ENCODE results near the gene KCNQ1.

The KCNQ1 gene

GRCh38 chr11:2558861-2559526 lies 114.2 kb downstream of the KCNQ1 start:
- H3K9ac ChIP-seq (ENCODE audit: low read depth, low read length, poor library complexity, severe bottlenecking): peak overlapping the region; percentile 56
- no peaks in the 10 kb centered on the region for H3K36me3 ChIP-seq (ENCODE audit: insufficient read depth, low read length)
- no peaks in the 10 kb centered on the region for H3K9me2 ChIP-seq (replicated peaks; ENCODE audit: low read depth, low read length)
- peak overlapping the region; percentile 37 for H3K4me2 ChIP-seq (ENCODE audit: low read depth, low read length, poor library complexity, severe bottlenecking)
- no peaks in the 10 kb centered on the region for H4K20me1 ChIP-seq (ENCODE audit: insufficient read depth, low read length, poor library complexity, severe bottlenecking)
- no peak overlapping the region for H3K4me3 ChIP-seq (ENCODE audit: low read length, poor library complexity, severe bottlenecking)
- H3K79me2 ChIP-seq (ENCODE audit: insufficient read depth, low read length): no peaks in the 10 kb centered on the region
- H3K9me3 ChIP-seq (ENCODE audit: insufficient read depth, low read depth, low read length): no peaks in the 10 kb centered on the region
- TF ChIP-seq CTCF (conservative IDR thresholded peaks at IDR 0.05; ENCODE audit: low read length) (no peak), EZH2phosphoT487 (IDR thresholded peaks at IDR 0.05; ENCODE audit: borderline replicate concordance) (no peak)
- H2AFZ ChIP-seq (ENCODE audit: low read length): no peak overlapping the region
- H3K27me3 ChIP-seq (ENCODE audit: insufficient read depth, low read length, poor library complexity, severe bottlenecking): no peaks in the 10 kb centered on the region
- H3K4me1 ChIP-seq (ENCODE audit: insufficient read depth, low read length, poor library complexity, severe bottlenecking): peaks cover 11% of the 10 kb centered on the region
- H3F3A ChIP-seq (ENCODE audit: low read depth): no peaks in the 10 kb centered on the region

GRCh38 chr11:2559527-2560311 lies 114.9 kb downstream of the KCNQ1 start:
- H2AFZ ChIP-seq (ENCODE audit: low read length): no peak overlapping the region; the same call in 1 of the 2 replicates
- H3K36me3 ChIP-seq (ENCODE audit: insufficient read depth, low read length): no peaks in the 10 kb centered on the region
- no peaks in the 10 kb centered on the region for H3K9me2 ChIP-seq (replicated peaks; ENCODE audit: low read depth, low read length)
- H3K4me1 ChIP-seq (ENCODE audit: insufficient read depth, low read length, poor library complexity, severe bottlenecking): peaks cover 9% of the 10 kb centered on the region
- no peaks in the 10 kb centered on the region for H4K20me1 ChIP-seq (ENCODE audit: insufficient read depth, low read length, poor library complexity, severe bottlenecking)
- no peaks in the 10 kb centered on the region for H3K27me3 ChIP-seq (ENCODE audit: insufficient read depth, low read length, poor library complexity, severe bottlenecking)
- H3F3A ChIP-seq (ENCODE audit: low read depth): no peaks in the 10 kb centered on the region
- H3K4me3 ChIP-seq (ENCODE audit: low read length, poor library complexity, severe bottlenecking): no peak overlapping the region
- H3K9ac ChIP-seq (ENCODE audit: low read depth, low read length, poor library complexity, severe bottlenecking): peak overlapping the region; percentile 56
- no peaks in the 10 kb centered on the region for H3K9me3 ChIP-seq (ENCODE audit: insufficient read depth, low read depth, low read length)
- TF ChIP-seq EZH2phosphoT487 (IDR thresholded peaks at IDR 0.05; ENCODE audit: borderline replicate concordance): no peak
- no peak for TF ChIP-seq CTCF (conservative IDR thresholded peaks at IDR 0.05; ENCODE audit: low read length)
- peak overlapping the region; percentile 37 for H3K4me2 ChIP-seq (ENCODE audit: low read depth, low read length, poor library complexity, severe bottlenecking)
- H3K79me2 ChIP-seq (ENCODE audit: insufficient read depth, low read length): no peaks in the 10 kb centered on the region

GRCh38 chr11:2561696-2562581 lies 117.1 kb downstream of the KCNQ1 start:
- TF ChIP-seq CTCF (conservative IDR thresholded peaks at IDR 0.05; ENCODE audit: low read length) (no peak), EZH2phosphoT487 (IDR thresholded peaks at IDR 0.05; ENCODE audit: borderline replicate concordance) (no peak)
- H3F3A ChIP-seq (ENCODE audit: low read depth): no peaks in the 10 kb centered on the region
- no peak overlapping the region for H2AFZ ChIP-seq (ENCODE audit: low read length)
- H3K79me2 ChIP-seq (ENCODE audit: insufficient read depth, low read length): no peaks in the 10 kb centered on the region
- no peaks in the 10 kb centered on the region for H3K36me3 ChIP-seq (ENCODE audit: insufficient read depth, low read length)
- no peaks in the 10 kb centered on the region for H3K27me3 ChIP-seq (ENCODE audit: insufficient read depth, low read length, poor library complexity, severe bottlenecking)
- H3K9me3 ChIP-seq (ENCODE audit: insufficient read depth, low read depth, low read length): no peaks in the 10 kb centered on the region
- no peak overlapping the region for H3K4me2 ChIP-seq (ENCODE audit: low read depth, low read length, poor library complexity, severe bottlenecking)
- peaks cover 8% of the 10 kb centered on the region for H3K4me1 ChIP-seq (ENCODE audit: insufficient read depth, low read length, poor library complexity, severe bottlenecking)
- H3K9ac ChIP-seq (ENCODE audit: low read depth, low read length, poor library complexity, severe bottlenecking): no peak overlapping the region
- H3K9me2 ChIP-seq (replicated peaks; ENCODE audit: low read depth, low read length): no peaks in the 10 kb centered on the region
- H4K20me1 ChIP-seq (ENCODE audit: insufficient read depth, low read length, poor library complexity, severe bottlenecking): no peaks in the 10 kb centered on the region
- no peak overlapping the region for H3K4me3 ChIP-seq (ENCODE audit: low read length, poor library complexity, severe bottlenecking)

Data from Loucy (cell line).